ENCODE results near the gene GNAL.

The GNAL gene

GRCh38 chr18:11784674-11785304 lies 95.7 kb downstream of the GNAL start:
- H2BK5ac ChIP-seq (ENCODE audit: low read depth, low read length, poor library complexity, severe bottlenecking), result no peak overlapping the region
- no peaks in the 10 kb centered on the region for H3K79me1 ChIP-seq (replicated peaks; ENCODE audit: low read length, poor library complexity, severe bottlenecking)
- no peak overlapping the region for H3K4me2 ChIP-seq (ENCODE audit: low read length, poor library complexity, severe bottlenecking)
- no peak overlapping the region for H3K9ac ChIP-seq (ENCODE audit: low read length)
- no peak overlapping the region for H3K23ac ChIP-seq (ENCODE audit: low read length in 2 of 2)
- no peak overlapping the region for H4K91ac ChIP-seq (ENCODE audit: low read length)
- H3K4ac ChIP-seq (ENCODE audit: low read depth in 1 of 2, low read length in 2 of 2), result no peak overlapping the region
- no peak overlapping the region for H2BK12ac ChIP-seq (ENCODE audit: low read length in 2 of 2)
- no peak overlapping the region for H3K27ac ChIP-seq (ENCODE audit: low read length, poor library complexity, severe bottlenecking)
- peaks cover 0 to 23% of the 10 kb centered on the region in 2 experiments for H3K27me3 ChIP-seq (ENCODE audit: control insufficient read depth in 1 of 2, insufficient read depth in 1 of 2, low read length in 2 of 2)
- H4K8ac ChIP-seq (ENCODE audit: low read length), result no peak overlapping the region
- no peak overlapping the region for H3K4me3 ChIP-seq (ENCODE audit: insufficient read depth in 1 of 2, low read depth in 1 of 2, low read length in 2 of 2)
- no peak overlapping the region for H2AK5ac ChIP-seq (ENCODE audit: low read length, severe bottlenecking)
- no peak for DNase-seq
- no peak overlapping the region for H2BK15ac ChIP-seq (ENCODE audit: low read depth, poor library complexity, severe bottlenecking)
- H3K9me3 ChIP-seq (ENCODE audit: control insufficient read depth, low read length), result no peaks in the 10 kb centered on the region
- no peak overlapping the region for H3K14ac ChIP-seq (ENCODE audit: low read length in 2 of 2)
- no peaks in the 10 kb centered on the region for H3K36me3 ChIP-seq (ENCODE audit: control insufficient read depth in 1 of 2, insufficient read depth in 2 of 2, low read depth in 1 of 2, low read length in 2 of 2)
- no peaks in the 10 kb centered on the region for H3K4me1 ChIP-seq (ENCODE audit: control insufficient read depth, insufficient read depth, low read depth, low read length)
- no peak overlapping the region for H2BK120ac ChIP-seq (ENCODE audit: low read depth, low read length)
- H2AFZ ChIP-seq (ENCODE audit: low read depth, low read length), result no peak overlapping the region
- H3K18ac ChIP-seq (ENCODE audit: low read depth in 1 of 2, low read length in 2 of 2), result no peak overlapping the region
- WGBS, result 91% methylated on average over 5 of the region's 6 CpGs

DNA sequence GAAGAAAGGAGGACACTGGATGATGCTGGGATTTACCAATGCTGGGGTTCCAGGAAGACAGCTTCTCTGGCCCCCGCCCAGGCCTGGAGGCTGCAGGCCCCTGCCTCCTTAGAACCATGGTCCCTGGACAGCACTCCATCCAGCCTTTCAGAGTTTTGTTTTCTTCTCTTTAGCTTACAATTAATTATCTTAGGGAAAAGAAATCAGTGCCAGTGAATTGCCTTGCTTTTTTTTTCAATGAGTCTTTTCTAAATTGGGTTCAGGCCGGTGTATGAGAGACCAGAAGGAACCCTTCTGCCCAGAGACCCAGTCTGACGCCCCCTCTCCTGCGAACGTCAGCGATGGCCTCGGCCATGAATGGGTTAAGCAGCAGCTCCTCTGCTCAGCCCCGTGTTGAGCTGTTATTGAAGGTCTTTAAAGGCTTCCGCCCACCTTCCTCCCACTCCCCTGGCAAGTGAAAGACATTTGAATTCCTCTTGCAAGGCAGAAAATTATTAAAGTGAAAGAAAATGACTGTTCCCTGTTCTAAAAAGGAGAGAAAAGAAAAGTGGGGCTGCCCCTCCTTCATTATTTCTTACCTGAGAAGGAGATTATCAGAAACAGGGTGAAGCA lies 96.5 kb downstream of the GNAL start:
- no peak overlapping the region for H2BK120ac ChIP-seq (ENCODE audit: low read depth, low read length)
- H3K9ac ChIP-seq (ENCODE audit: low read length), result no peak overlapping the region
- peaks cover 0 to 23% of the 10 kb centered on the region in 2 experiments for H3K27me3 ChIP-seq (ENCODE audit: control insufficient read depth in 1 of 2, insufficient read depth in 1 of 2, low read length in 2 of 2)
- no peak overlapping the region for H2AK5ac ChIP-seq (ENCODE audit: low read length, severe bottlenecking)
- no peak overlapping the region for H3K23ac ChIP-seq (ENCODE audit: low read length in 2 of 2)
- no peak overlapping the region for H3K14ac ChIP-seq (ENCODE audit: low read length in 2 of 2)
- H3K4ac ChIP-seq (ENCODE audit: low read depth in 1 of 2, low read length in 2 of 2), result no peak overlapping the region
- no peak overlapping the region for H2AFZ ChIP-seq (ENCODE audit: low read depth, low read length)
- H3K4me1 ChIP-seq (ENCODE audit: control insufficient read depth, insufficient read depth, low read depth, low read length), result no peaks in the 10 kb centered on the region
- no peaks in the 10 kb centered on the region for H3K79me1 ChIP-seq (replicated peaks; ENCODE audit: low read length, poor library complexity, severe bottlenecking)
- H2BK12ac ChIP-seq (ENCODE audit: low read length in 2 of 2), result no peak overlapping the region
- WGBS, result 20% methylated on average over 8 of the region's 9 CpGs
- H3K36me3 ChIP-seq (ENCODE audit: control insufficient read depth in 1 of 2, insufficient read depth in 2 of 2, low read depth in 1 of 2, low read length in 2 of 2), result no peaks in the 10 kb centered on the region
- no peak overlapping the region for H3K4me2 ChIP-seq (ENCODE audit: low read length, poor library complexity, severe bottlenecking)
- no peak overlapping the region for H4K8ac ChIP-seq (ENCODE audit: low read length)
- no peak overlapping the region for H3K4me3 ChIP-seq (ENCODE audit: insufficient read depth in 1 of 2, low read depth in 1 of 2, low read length in 2 of 2)
- no peak overlapping the region for H3K18ac ChIP-seq (ENCODE audit: low read depth in 1 of 2, low read length in 2 of 2)
- no peak overlapping the region for H3K27ac ChIP-seq (ENCODE audit: low read length, poor library complexity, severe bottlenecking)
- no peak overlapping the region for H2BK15ac ChIP-seq (ENCODE audit: low read depth, poor library complexity, severe bottlenecking)
- DNase-seq, result no peak
- no peaks in the 10 kb centered on the region for H3K9me3 ChIP-seq (ENCODE audit: control insufficient read depth, low read length)
- no peak overlapping the region for H2BK5ac ChIP-seq (ENCODE audit: low read depth, low read length, poor library complexity, severe bottlenecking)
- H4K91ac ChIP-seq (ENCODE audit: low read length), result no peak overlapping the region

DNA sequence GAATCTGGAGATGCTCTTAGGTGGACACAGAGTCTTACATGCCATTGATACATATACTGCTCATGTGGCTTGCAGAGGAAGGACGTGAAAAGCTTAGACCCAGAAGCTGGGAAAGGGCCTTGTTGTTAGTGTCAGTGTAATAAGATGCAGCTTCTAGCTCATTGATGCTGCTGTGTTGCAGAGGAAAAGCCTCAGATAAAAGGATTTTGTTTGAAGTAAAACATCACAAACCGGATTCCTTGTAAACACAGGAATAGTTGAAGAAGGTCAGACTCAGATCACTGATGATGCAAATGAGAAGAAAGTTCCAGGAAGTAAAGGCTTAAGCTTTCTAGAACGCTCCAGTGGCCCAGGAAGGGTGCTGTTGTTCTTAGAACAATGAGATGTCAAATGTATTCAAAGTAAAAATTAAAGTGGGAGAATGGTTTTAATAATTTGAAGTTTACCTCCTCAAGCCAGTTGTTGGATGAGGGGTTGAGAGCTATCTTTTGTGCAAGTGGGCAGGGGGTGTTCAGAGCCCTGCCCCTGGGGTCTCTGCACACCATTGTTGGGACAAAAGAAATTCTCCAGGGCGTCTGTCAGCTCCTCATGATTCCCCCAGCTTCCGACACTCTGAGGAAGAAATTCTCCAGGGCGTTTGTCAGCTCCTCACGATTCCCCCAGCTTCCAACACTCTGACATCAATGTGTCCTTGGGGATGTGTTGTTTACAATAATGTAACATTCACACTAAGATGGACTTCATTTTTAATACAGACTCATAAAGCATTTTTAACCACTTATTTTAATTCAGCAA lies 100.8 kb downstream of the GNAL start:
- H3K4me3 ChIP-seq (ENCODE audit: insufficient read depth in 1 of 2, low read depth in 1 of 2, low read length in 2 of 2), result no peak overlapping the region
- no peak overlapping the region for H3K14ac ChIP-seq (ENCODE audit: low read length in 2 of 2)
- H3K79me1 ChIP-seq (replicated peaks; ENCODE audit: low read length, poor library complexity, severe bottlenecking), result no peaks in the 10 kb centered on the region
- H4K8ac ChIP-seq (ENCODE audit: low read length), result no peak overlapping the region
- H2AFZ ChIP-seq (ENCODE audit: low read depth, low read length), result no peak overlapping the region
- no peaks in the 10 kb centered on the region for H3K9me3 ChIP-seq (ENCODE audit: control insufficient read depth, low read length)
- peaks cover 0 to 13% of the 10 kb centered on the region in 2 experiments for H3K27me3 ChIP-seq (ENCODE audit: control insufficient read depth in 1 of 2, insufficient read depth in 1 of 2, low read length in 2 of 2)
- 27% methylated on average over 4 of the region's 7 CpGs for WGBS
- no peaks in the 10 kb centered on the region for H3K36me3 ChIP-seq (ENCODE audit: control insufficient read depth in 1 of 2, insufficient read depth in 2 of 2, low read depth in 1 of 2, low read length in 2 of 2)
- H3K27ac ChIP-seq (ENCODE audit: low read length, poor library complexity, severe bottlenecking), result no peak overlapping the region
- H2BK120ac ChIP-seq (ENCODE audit: low read depth, low read length), result no peak overlapping the region
- DNase-seq, result peak; percentile 46
- H2BK5ac ChIP-seq (ENCODE audit: low read depth, low read length, poor library complexity, severe bottlenecking), result no peak overlapping the region
- H2AK5ac ChIP-seq (ENCODE audit: low read length, severe bottlenecking), result no peak overlapping the region
- H3K4ac ChIP-seq (ENCODE audit: low read depth in 1 of 2, low read length in 2 of 2), result no peak overlapping the region
- no peak overlapping the region for H3K9ac ChIP-seq (ENCODE audit: low read length)
- peak overlapping the region in 1 of 2 experiments; percentile 14 for H3K18ac ChIP-seq (ENCODE audit: low read depth in 1 of 2, low read length in 2 of 2)
- no peak overlapping the region for H2BK12ac ChIP-seq (ENCODE audit: low read length in 2 of 2)
- H2BK15ac ChIP-seq (ENCODE audit: low read depth, poor library complexity, severe bottlenecking), result no peak overlapping the region
- H3K4me2 ChIP-seq (ENCODE audit: low read length, poor library complexity, severe bottlenecking), result no peak overlapping the region
- no peak overlapping the region for H4K91ac ChIP-seq (ENCODE audit: low read length)
- no peak overlapping the region for H3K23ac ChIP-seq (ENCODE audit: low read length in 2 of 2)
- H3K4me1 ChIP-seq (ENCODE audit: control insufficient read depth, insufficient read depth, low read depth, low read length), result no peaks in the 10 kb centered on the region

- Histone ChIP-seq H3K79me1 (replicated peaks; ENCODE audit: low read length, poor library complexity, severe bottlenecking) (no peaks in the 10 kb centered on the region), H4K91ac (ENCODE audit: low read length) (no peak overlapping the region), H2BK5ac (ENCODE audit: low read depth, low read length, poor library complexity, severe bottlenecking) (no peak overlapping the region), H3K18ac (ENCODE audit: low read depth in 1 of 2, low read length in 2 of 2) (no peak overlapping the region), H3K4me3 (ENCODE audit: insufficient read depth in 1 of 2, low read depth in 1 of 2, low read length in 2 of 2) (no peak overlapping the region), H2BK15ac (ENCODE audit: low read depth, poor library complexity, severe bottlenecking) (no peak overlapping the region), H2AFZ (ENCODE audit: low read depth, low read length) (no peak overlapping the region), H4K8ac (ENCODE audit: low read length) (no peak overlapping the region), H3K9ac (ENCODE audit: low read length) (no peak overlapping the region), H2BK120ac (ENCODE audit: low read depth, low read length) (no peak overlapping the region), H3K23ac (ENCODE audit: low read length in 2 of 2) (no peak overlapping the region), H2BK12ac (ENCODE audit: low read length in 2 of 2) (no peak overlapping the region), H3K27ac (ENCODE audit: low read length, poor library complexity, severe bottlenecking) (no peak overlapping the region), H3K36me3 (ENCODE audit: control insufficient read depth in 1 of 2, insufficient read depth in 2 of 2, low read depth in 1 of 2, low read length in 2 of 2) (no peaks in the 10 kb centered on the region), H3K27me3 (ENCODE audit: control insufficient read depth in 1 of 2, insufficient read depth in 1 of 2, low read length in 2 of 2) (peaks cover 0 to under 1% of the 10 kb centered on the region in 2 experiments), H3K9me3 (ENCODE audit: control insufficient read depth, low read length) (no peaks in the 10 kb centered on the region), H3K4ac (ENCODE audit: low read depth in 1 of 2, low read length in 2 of 2) (no peak overlapping the region), H3K4me2 (ENCODE audit: low read length, poor library complexity, severe bottlenecking) (no peak overlapping the region), H2AK5ac (ENCODE audit: low read length, severe bottlenecking) (no peak overlapping the region), H3K14ac (ENCODE audit: low read length in 2 of 2) (no peak overlapping the region), H3K4me1 (ENCODE audit: control insufficient read depth, insufficient read depth, low read depth, low read length) (no peaks in the 10 kb centered on the region)
- WGBS, result 71% methylated on average over 3 of the region's 3 CpGs
- DNase-seq, result peak; percentile 60
These were observed 102.1 kb downstream of the GNAL start for GRCh38 chr18:11791131-11791530.

Data from mesenchymal stem cell (in vitro differentiated cells and primary cell).